Lower leg skin (tissue), 4 donors: Measurements from ENCODE around the gene ADAMTS14. TPM values are rescaled to one million over a fixed set of nuclear protein-coding genes. Genes with fewer than 3 reads are reported as not detected.

Experiments
- DNase-seq, 2 donors: peaks; one replicate each; pipeline ENCODE4 v3.0.0-alpha.2; 2019; ENCODE audit warnings: low spot score in 2 of 2
- H3K4me3 ChIP-seq: fragments of 200-600 bp; sonication (generic); 2 replicates; pipeline ENCODE4 v1.5.1; 2017; ENCODE audit warnings: mild to moderate bottlenecking, low read depth; ENCODE audit not compliant: poor library complexity, severe bottlenecking
- CTCF ChIP-seq, 3 donors: fragments of 450-650 bp; IDR thresholded peaks; one replicate each; pipeline ENCODE4 v1.5.1; 2016; ENCODE audit warnings: antibody characterized with exemption in 3 of 3, mild to moderate bottlenecking in 3 of 3, moderate library complexity in 2 of 3
- POLR2A ChIP-seq, 2 donors: fragments of 450-650 bp; IDR thresholded peaks; one replicate each; pipeline ENCODE4 v1.6.1; 2016 to 2017; ENCODE audit warnings: antibody characterized with exemption in 2 of 2, mild to moderate bottlenecking in 1 of 2, moderate library complexity in 1 of 2
- WGBS, 2 donors: methylation state at CpG; one replicate each; pipeline ENCODE4 v1.1.5; 2018; 5-methylcytosine and 5-hydroxymethylcytosine counted together
- intact Hi-C: fragments of 100-400 bp; cut with DNase I; formaldehyde crosslinking; loops from one replicate; pipeline ENCODE4 v1.15.0; 2023; ENCODE audit warnings: low total_unique reads
- total RNA-seq, 4 donors: library from RNA; depleted of rRNA; stranded (reverse); fragments of >200 nt; gene quantifications; one replicate each; pipeline ENCODE4 v1.1.0, GENCODE V29; 2016

Gene ADAMTS14
- total RNA-seq, 4 donors from 2014 or later: 0.22 to 1.0 (median 0.34) TPM; not detected in 1

GRCh38 chr10:70775679-70776454 is 103.6 kb downstream of the ADAMTS14 start:
- peak in 1 of 2 donors; percentile 68 for DNase-seq
- 80 to 96% methylated on average over 12 to 13 of the region's 13 CpGs for WGBS, 2 donors
- intact Hi-C loops: no loop called here
- TF ChIP-seq CTCF (IDR thresholded peaks at IDR 0.05) (no peak), POLR2A (IDR thresholded peaks at IDR 0.05) (no peak)
- no peak overlapping the region for H3K4me3 ChIP-seq

DNA sequence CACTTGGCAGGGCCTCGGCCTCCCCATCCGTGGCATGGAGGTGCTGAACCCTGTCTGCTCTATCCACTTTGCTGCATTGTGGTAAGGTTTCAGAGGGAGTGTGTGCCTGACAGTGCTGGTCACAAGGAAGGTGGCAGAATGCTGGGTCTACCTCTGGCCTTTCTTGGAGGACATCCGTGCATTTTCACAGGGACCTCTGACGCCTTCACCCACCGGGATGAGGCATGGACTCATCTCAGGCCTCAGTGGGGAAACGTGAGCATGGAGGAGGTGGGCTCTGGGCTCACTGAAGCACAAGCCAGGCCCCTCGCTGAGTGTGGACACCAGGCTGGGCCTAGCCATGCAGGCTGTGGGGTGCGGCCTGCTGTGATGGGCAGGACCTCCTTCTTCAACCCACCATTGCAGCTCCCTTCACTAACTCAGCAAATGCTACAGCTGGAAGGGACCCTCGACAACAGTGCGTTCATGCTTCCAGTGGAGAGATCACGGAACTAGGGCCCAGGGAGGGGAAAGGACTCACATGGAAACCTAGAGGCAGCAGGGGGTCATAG is 104.2 kb downstream of the ADAMTS14 start:
- WGBS, 2 donors: 89 to 90% methylated on average over 11 of the region's 11 CpGs
- TF ChIP-seq CTCF (IDR thresholded peaks at IDR 0.05): no peak
- no peak for TF ChIP-seq POLR2A (IDR thresholded peaks at IDR 0.05)
- H3K4me3 ChIP-seq: no peak overlapping the region
- intact Hi-C loops: no loop called here
- peak in 1 of 2 donors; percentile 72 for DNase-seq

- 94 to 95% methylated on average over 17 to 18 of the region's 18 CpGs for WGBS, 2 donors
- intact Hi-C loops: no loop called here
- DNase-seq: peak in 1 of 2 donors; percentile 82
- no peak for TF ChIP-seq CTCF (IDR thresholded peaks at IDR 0.05)
- no peak for TF ChIP-seq POLR2A (IDR thresholded peaks at IDR 0.05)
- H3K4me3 ChIP-seq: no peak overlapping the region
Measured at GRCh38 chr10:70777063-70777875, 105.0 kb downstream of the ADAMTS14 start.

GRCh38 chr10:70778267-70778924 is 106.1 kb downstream of the ADAMTS14 start:
- TF ChIP-seq POLR2A (IDR thresholded peaks at IDR 0.05): no peak
- no peak for TF ChIP-seq CTCF (IDR thresholded peaks at IDR 0.05)
- DNase-seq: peak in 1 of 2 donors; percentile 79

DNA sequence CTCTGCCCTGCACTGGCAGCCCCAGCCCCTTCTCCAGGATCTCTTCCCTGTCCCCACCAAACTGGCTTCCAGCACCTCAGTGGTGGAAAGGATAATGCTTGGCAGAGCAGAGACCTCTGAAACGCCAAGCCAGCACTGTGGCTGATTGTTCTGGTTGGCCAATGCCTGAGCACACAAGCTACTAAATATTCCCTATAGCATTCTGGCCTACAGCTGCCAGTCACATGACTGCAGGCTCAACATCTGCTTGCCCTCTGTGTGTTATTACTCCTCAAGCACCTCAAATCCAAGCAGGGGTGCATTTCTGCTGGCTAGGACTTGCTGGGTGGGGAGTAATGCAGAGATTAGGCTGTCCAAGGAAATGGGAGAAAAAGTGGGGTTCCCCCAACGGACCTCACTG is 106.8 kb downstream of the ADAMTS14 start:
- intact Hi-C loops: no loop called here
- peak; percentile 11 to 67 for DNase-seq
- 50 to 60% methylated on average over 2 of the region's 2 CpGs for WGBS, 2 donors
- H3K4me3 ChIP-seq: no peak overlapping the region
- TF ChIP-seq POLR2A (IDR thresholded peaks at IDR 0.05): no peak
- no peak for TF ChIP-seq CTCF (IDR thresholded peaks at IDR 0.05)

More at GRCh38 chr10:70778267-70778924, 106.1 kb downstream of the ADAMTS14 start:
- intact Hi-C loops: no loop called here
- no peak overlapping the region for H3K4me3 ChIP-seq
- WGBS, 2 donors: 74 to 79% methylated on average over 9 of the region's 9 CpGs
